A673 (cell line): Measurements from ENCODE around the gene IQGAP2.

Source experiments
- CTCF ChIP-seq: fragments of 300-800, 200-600 bp; sonication (generic); conservative IDR thresholded peaks from 2 replicates; pipeline ENCODE4 v1.5.1; 2017; ENCODE audit warnings: low read depth, mild to moderate bottlenecking, antibody characterized with exemption, low read length, moderate library complexity, mixed read lengths
- EZH2 ChIP-seq: fragments of 200-600 bp; sonication (generic); IDR thresholded peaks from 2 replicates; pipeline ENCODE4 v1.6.1; 2017; ENCODE audit warnings: borderline replicate concordance, low read depth, mild to moderate bottlenecking, mixed read lengths, antibody characterized with exemption, low read length; ENCODE audit not compliant: poor library complexity, severe bottlenecking

DNA sequence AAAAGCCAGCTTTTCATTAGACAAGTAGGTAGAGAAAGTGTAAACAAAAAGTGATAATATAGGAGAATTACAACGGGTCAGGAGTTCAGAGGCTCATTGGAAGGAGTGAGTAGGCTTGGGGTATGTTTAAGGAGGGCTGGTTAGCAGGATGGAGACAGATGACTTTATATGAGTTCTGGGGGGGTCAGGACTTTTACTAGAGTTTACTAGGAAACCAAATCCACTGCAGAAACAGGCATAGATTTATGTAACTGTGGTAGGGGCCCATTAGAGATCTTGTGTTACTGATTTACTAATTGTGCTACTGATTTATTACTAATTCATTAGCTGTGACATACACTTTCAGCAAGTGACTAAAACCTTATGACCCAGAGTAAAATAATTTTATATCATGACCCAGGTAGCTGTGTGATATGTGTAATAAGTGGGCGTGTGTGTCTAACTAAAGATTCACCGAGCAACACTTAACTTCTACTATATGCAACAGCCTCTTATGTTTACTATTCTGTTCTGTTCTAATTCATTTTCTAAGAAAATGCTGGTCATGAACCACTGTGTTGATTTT is 73.5 kb downstream of the IQGAP2 start:
- TF ChIP-seq EZH2 (no peak), CTCF (no peak)
